Liver (tissue), 9 donors: ENCODE data around the gene DHPS. TPM values are rescaled to one million over a fixed set of nuclear protein-coding genes. Genes with fewer than 3 reads are reported as not detected.
A peak's percentile ranks its signal among the peaks of the same experiment; 100 is the strongest.
"Not testable (repeated sequence)": the region's sequence is repeated elsewhere in the genome, so short reads cannot be mapped to it uniquely, and the experiment has no call there.

Experiments used
- DNase-seq: peaks from one replicate; pipeline ENCODE4 v3.0.0-alpha.2; 2017; ENCODE audit warnings: low spot score
- H3K27ac ChIP-seq, 2 donors: one replicate each; pipeline ENCODE4 v1.7.0; 2013; ENCODE audit warnings: inconsistent platforms in 2 of 2, low read length in 2 of 2, control low read depth in 1 of 2, low read depth in 1 of 2, mild to moderate bottlenecking in 1 of 2
- H3K27me3 ChIP-seq, 4 donors: one replicate each; pipeline versions ENCODE4 v1.6.1 to v1.7.0; 2013; ENCODE audit warnings: low read length in 3 of 4, inconsistent platforms in 1 of 4, mild to moderate bottlenecking in 1 of 4, moderate library complexity in 1 of 4; ENCODE audit not compliant: control insufficient read depth in 4 of 4, insufficient read depth in 4 of 4
- H3K36me3 ChIP-seq, 4 donors: one replicate each; pipeline versions ENCODE4 v1.6.1 to v1.7.0; 2013; ENCODE audit warnings: low read length in 3 of 4, mild to moderate bottlenecking in 3 of 4, low read depth in 1 of 4, moderate library complexity in 1 of 4; ENCODE audit not compliant: control insufficient read depth in 4 of 4, insufficient read depth in 3 of 4
- H3K4me1 ChIP-seq, 4 donors: one replicate each; pipeline versions ENCODE4 v1.6.1 to v1.7.0; 2013; ENCODE audit warnings: low read length in 3 of 4, mild to moderate bottlenecking in 3 of 4, moderate library complexity in 1 of 4; ENCODE audit not compliant: control insufficient read depth in 4 of 4, insufficient read depth in 4 of 4
- H3K4me3 ChIP-seq, 3 donors: one replicate each; pipeline versions ENCODE4 v1.6.1 to v1.7.0; 2013; ENCODE audit warnings: low read length in 3 of 3, control low read depth in 1 of 3, low read depth in 1 of 3, mild to moderate bottlenecking in 1 of 3
- H3K9ac ChIP-seq, 2 donors: one replicate each; pipeline ENCODE4 v1.7.0; 2013; ENCODE audit warnings: low read length in 2 of 2, mild to moderate bottlenecking in 2 of 2, moderate library complexity in 2 of 2, control low read depth in 1 of 2, low read depth in 1 of 2
- H3K9me3 ChIP-seq, 4 donors: one replicate each; pipeline versions ENCODE4 v1.6.1 to v1.7.0; 2013; ENCODE audit warnings: low read length in 3 of 4; ENCODE audit not compliant: control insufficient read depth in 4 of 4
- EGR1 ChIP-seq, 2 donors: IDR thresholded peaks; 2 replicates each; pipeline ENCODE4 v1.6.1; 2016 to 2018; ENCODE audit warnings: antibody characterized with exemption in 2 of 2, low read depth in 2 of 2
- FOXA1 ChIP-seq: IDR thresholded peaks from 2 replicates; pipeline ENCODE4 v1.6.1; 2016; ENCODE audit warnings: antibody characterized with exemption
- FOXA2 ChIP-seq: IDR thresholded peaks from 2 replicates; pipeline ENCODE4 v1.6.1; 2016; ENCODE audit warnings: antibody characterized with exemption
- GABPA ChIP-seq, 2 donors: IDR thresholded peaks in 1 of 2; conservative IDR thresholded peaks in 1 of 2; 2 replicates each; pipeline ENCODE4 v1.6.1; 2016; ENCODE audit warnings: antibody characterized with exemption in 2 of 2, mild to moderate bottlenecking in 1 of 2, moderate library complexity in 1 of 2
- HNF4G ChIP-seq: IDR thresholded peaks from 2 replicates; pipeline ENCODE4 v1.6.1; 2016; ENCODE audit warnings: antibody characterized with exemption
- JUND ChIP-seq, 2 donors: IDR thresholded peaks; 2 replicates each; pipeline ENCODE4 v1.6.1; 2016; ENCODE audit warnings: antibody characterized with exemption in 2 of 2
- NR2F2 ChIP-seq: IDR thresholded peaks from 2 replicates; pipeline ENCODE4 v1.6.1; 2016; ENCODE audit warnings: antibody characterized with exemption
- RAD21 ChIP-seq, 2 donors: IDR thresholded peaks; 2 replicates each; pipeline ENCODE4 v1.6.1; 2016; ENCODE audit warnings: antibody characterized with exemption in 2 of 2, mild to moderate bottlenecking in 2 of 2
- SP1 ChIP-seq: IDR thresholded peaks from 2 replicates; pipeline ENCODE4 v1.6.1; 2018; ENCODE audit warnings: antibody characterized with exemption, mild to moderate bottlenecking
- TAF1 ChIP-seq: conservative IDR thresholded peaks from 2 replicates; pipeline ENCODE4 v1.6.1; 2016; ENCODE audit warnings: antibody characterized with exemption, mild to moderate bottlenecking
- YY1 ChIP-seq: IDR thresholded peaks from 2 replicates; pipeline ENCODE4 v1.6.1; 2016; ENCODE audit warnings: antibody characterized with exemption, mild to moderate bottlenecking
- WGBS: extraction: QIAGEN DNeasy Blood & Tissue Kit; methylation state at CpG from one replicate; pipeline ENCODE4 v1.1.7; 2013; 5-methylcytosine and 5-hydroxymethylcytosine counted together
- polyA plus RNA-seq, 2 donors: library from polyadenylated mRNA; stranded (reverse) in 1 of 2; unstranded in 1 of 2; fragments of 200-250 nt in 1 of 2; fragments of >200 nt in 1 of 2; fragmentation: Nextera tagmentation in 1 of 2; extraction: Ambion mirVana in 1 of 2; gene quantifications; one replicate each; pipeline versions ENCODE4 v1.2.1 to v1.2.3, GENCODE V29; 2013 to 2015
- total RNA-seq, 2 donors: library from RNA; depleted of rRNA; stranded (reverse); fragments of >200 nt; gene quantifications; one replicate each; pipeline ENCODE4 v1.2.3, GENCODE V29; 2014
- TF ChIP-seq, protein P1 (sequence below): IDR thresholded peaks from 2 replicates; pipeline ENCODE4 v1.6.1; 2016; ENCODE audit warnings: antibody characterized with exemption
- TF ChIP-seq, protein P2 (sequence below): IDR thresholded peaks from 2 replicates; pipeline ENCODE4 v1.6.1; 2016; ENCODE audit warnings: antibody characterized with exemption
- TF ChIP-seq, protein P3 (sequence below): IDR thresholded peaks from 2 replicates; pipeline ENCODE4 v1.6.1; 2016; ENCODE audit warnings: antibody characterized with exemption, mild to moderate bottlenecking
- donor health status: healthy.
- donor health status: healthy.
- donor health status: healthy.
- donor health status: healthy.
- donor health status: healthy.

The DHPS gene
- total and polyA plus RNA-seq, 4 donors, result 29.1 to 53.9 (median 42.6) TPM

DNA sequence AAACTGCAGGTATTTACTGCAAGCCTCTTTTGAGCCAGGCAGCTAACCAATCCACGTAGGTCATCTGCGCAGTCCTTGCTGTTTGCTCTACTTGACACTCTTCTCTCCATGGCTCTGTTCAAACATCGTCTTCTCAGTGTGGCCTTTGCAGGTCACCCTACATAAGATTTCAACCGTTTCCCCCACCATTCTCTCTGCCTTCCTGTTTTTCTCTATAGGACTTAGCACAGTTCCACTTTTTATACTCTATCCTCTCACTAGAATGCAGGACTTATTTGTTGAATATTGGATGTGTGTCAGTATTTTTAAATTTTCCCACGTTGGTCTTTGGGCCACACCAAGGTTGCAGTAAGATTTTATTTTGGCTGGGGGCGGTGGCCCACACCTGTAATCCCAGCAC, 16.5 kb upstream of the DHPS start:
- no peak for DNase-seq
- Histone ChIP-seq H3K27ac (no peak overlapping the region), H3K36me3 (peaks cover 7 to 35% (median 11%) of the 10 kb centered on the region in 4 donors), H3K4me3 (no peak overlapping the region), H3K27me3 (no peaks in the 10 kb centered on the region), H3K9ac (no peak overlapping the region), H3K9me3 (no peaks in the 10 kb centered on the region), H3K4me1 (peaks cover 5 to 22% (median 16%) of the 10 kb centered on the region in 4 donors)
- 83% methylated on average over 6 of the region's 6 CpGs for WGBS
- TF ChIP-seq, protein P1, sequence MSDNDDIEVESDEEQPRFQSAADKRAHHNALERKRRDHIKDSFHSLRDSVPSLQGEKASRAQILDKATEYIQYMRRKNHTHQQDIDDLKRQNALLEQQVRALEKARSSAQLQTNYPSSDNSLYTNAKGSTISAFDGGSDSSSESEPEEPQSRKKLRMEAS, result no peak
- no peak for TF ChIP-seq JUND (IDR thresholded peaks at IDR 0.05)
- TF ChIP-seq GABPA (IDR thresholded peaks at IDR 0.05 in 1 of 2, conservative IDR thresholded peaks at IDR 0.05 in 1 of 2), result no peak
- no peak for TF ChIP-seq FOXA2
- TF ChIP-seq, protein P2, sequence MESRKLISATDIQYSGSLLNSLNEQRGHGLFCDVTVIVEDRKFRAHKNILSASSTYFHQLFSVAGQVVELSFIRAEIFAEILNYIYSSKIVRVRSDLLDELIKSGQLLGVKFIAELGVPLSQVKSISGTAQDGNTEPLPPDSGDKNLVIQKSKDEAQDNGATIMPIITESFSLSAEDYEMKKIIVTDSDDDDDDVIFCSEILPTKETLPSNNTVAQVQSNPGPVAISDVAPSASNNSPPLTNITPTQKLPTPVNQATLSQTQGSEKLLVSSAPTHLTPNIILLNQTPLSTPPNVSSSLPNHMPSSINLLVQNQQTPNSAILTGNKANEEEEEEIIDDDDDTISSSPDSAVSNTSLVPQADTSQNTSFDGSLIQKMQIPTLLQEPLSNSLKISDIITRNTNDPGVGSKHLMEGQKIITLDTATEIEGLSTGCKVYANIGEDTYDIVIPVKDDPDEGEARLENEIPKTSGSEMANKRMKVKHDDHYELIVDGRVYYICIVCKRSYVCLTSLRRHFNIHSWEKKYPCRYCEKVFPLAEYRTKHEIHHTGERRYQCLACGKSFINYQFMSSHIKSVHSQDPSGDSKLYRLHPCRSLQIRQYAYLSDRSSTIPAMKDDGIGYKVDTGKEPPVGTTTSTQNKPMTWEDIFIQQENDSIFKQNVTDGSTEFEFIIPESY, result no peak
- TF ChIP-seq NR2F2, result no peak
- no peak for TF ChIP-seq RAD21 (IDR thresholded peaks at IDR 0.05)
- no peak for TF ChIP-seq SP1
- no peak for TF ChIP-seq TAF1
- TF ChIP-seq HNF4G, result no peak
- TF ChIP-seq EGR1 (IDR thresholded peaks at IDR 0.05; ENCODE audit: low read depth in 2 of 2), result no peak
- TF ChIP-seq FOXA1, result no peak

DNA sequence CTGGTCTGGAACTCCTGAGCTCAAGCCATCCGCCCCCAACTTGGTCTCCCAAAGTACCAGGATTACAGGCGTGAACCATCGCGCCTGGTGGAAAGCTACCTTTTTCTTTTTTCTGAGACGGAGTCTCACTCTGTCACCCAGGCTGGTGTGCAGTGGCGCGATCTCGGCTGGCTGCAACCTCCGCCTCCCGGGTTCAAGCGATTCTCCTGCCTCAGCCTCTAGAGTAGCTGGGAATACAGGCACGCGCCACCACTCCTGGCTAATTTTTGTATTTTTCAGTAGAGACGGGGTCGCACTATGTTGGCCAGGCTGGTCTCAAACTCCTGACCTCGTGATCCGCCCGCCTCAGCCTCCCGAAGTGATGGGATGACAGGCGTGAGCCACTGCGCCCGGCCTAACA, 15.7 kb upstream of the DHPS start:
- not testable (repeated sequence) for H3K4me3 ChIP-seq, H3K27ac ChIP-seq, H3K9me3 ChIP-seq, DNase-seq, H3K9ac ChIP-seq, H3K27me3 ChIP-seq
- Histone ChIP-seq H3K4me1 (peaks cover 5 to 22% (median 16%) of the 10 kb centered on the region in 4 donors), H3K36me3 (peaks cover under 1 to 28% (median 8%) of the 10 kb centered on the region in 4 donors)
- WGBS, result 97% methylated on average over 22 of the region's 22 CpGs

DNA sequence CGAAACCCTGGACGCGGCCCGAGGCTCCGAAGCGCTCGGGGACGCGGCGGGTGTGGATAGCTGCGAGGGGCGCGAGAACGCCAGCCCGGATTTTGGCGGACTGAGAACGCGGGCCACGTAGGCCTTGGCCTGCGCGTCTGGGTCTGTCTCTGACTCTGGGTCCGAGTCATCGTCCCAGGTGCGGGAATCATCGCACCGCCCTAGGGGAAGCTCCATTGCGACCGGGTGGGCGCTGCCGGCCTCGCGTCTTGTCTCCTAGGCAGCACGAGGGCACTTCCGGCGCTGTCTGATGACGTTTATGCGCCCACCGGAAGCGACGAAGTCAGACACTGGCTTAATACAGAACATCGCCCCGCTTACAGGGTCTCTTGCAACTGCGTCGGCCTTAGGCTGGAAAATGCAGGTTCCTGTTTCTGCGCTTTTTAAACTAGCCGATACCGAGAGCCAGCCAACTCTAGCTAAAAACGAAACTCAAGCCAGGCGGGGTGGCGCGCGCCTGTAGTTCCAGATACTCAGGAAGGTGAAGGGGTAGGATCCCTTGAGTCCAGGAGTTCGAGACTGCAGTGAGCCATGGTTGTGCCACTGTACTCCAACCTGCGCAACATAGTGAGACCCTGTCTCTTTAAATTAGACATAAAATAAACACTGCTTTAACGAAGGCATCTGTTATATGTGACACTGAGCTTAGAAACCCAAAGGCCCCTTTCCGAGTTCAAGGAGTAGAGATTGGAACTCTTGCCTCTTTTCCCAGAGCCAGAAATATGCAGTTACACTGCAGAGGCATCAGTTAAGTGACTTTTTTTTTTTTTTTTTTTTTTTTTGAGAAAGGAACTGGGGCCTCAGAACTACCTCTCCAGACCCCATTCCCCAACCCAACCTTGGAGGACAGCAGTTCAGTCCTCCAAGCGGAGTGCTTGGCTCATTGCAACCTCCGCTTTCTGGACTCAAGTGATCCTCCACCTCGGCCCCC, 15.0 kb upstream of the DHPS start, which contains the start of gene FBXW9:
Gene FBXW9 (minus strand): TSS at position 266 of the 970 bp plus-strand sequence. CDS start 50 bp downstream, at position 216.
- peak; percentile 99 for DNase-seq
- H3K9ac ChIP-seq, result peak within 1 kb of the TSS; percentile 45 to 81
- 6% methylated on average over 59 of the region's 59 CpGs for WGBS
- peak; percentile 12 for TF ChIP-seq SP1
- TF ChIP-seq, protein P3, sequence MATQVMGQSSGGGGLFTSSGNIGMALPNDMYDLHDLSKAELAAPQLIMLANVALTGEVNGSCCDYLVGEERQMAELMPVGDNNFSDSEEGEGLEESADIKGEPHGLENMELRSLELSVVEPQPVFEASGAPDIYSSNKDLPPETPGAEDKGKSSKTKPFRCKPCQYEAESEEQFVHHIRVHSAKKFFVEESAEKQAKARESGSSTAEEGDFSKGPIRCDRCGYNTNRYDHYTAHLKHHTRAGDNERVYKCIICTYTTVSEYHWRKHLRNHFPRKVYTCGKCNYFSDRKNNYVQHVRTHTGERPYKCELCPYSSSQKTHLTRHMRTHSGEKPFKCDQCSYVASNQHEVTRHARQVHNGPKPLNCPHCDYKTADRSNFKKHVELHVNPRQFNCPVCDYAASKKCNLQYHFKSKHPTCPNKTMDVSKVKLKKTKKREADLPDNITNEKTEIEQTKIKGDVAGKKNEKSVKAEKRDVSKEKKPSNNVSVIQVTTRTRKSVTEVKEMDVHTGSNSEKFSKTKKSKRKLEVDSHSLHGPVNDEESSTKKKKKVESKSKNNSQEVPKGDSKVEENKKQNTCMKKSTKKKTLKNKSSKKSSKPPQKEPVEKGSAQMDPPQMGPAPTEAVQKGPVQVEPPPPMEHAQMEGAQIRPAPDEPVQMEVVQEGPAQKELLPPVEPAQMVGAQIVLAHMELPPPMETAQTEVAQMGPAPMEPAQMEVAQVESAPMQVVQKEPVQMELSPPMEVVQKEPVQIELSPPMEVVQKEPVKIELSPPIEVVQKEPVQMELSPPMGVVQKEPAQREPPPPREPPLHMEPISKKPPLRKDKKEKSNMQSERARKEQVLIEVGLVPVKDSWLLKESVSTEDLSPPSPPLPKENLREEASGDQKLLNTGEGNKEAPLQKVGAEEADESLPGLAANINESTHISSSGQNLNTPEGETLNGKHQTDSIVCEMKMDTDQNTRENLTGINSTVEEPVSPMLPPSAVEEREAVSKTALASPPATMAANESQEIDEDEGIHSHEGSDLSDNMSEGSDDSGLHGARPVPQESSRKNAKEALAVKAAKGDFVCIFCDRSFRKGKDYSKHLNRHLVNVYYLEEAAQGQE, result peak; percentile 38
- no peak for TF ChIP-seq RAD21 (IDR thresholded peaks at IDR 0.05)
- peak; percentile 98 to 100 for TF ChIP-seq GABPA (IDR thresholded peaks at IDR 0.05 in 1 of 2, conservative IDR thresholded peaks at IDR 0.05 in 1 of 2)
- TF ChIP-seq YY1, result peak; percentile 72
- TF ChIP-seq HNF4G, result no peak
- peak within 1 kb of the TSS; percentile 72 to 85 for H3K27ac ChIP-seq
- H3K4me1 ChIP-seq, result peaks cover 5 to 22% (median 16%) of the 10 kb centered on the region in 4 donors
- H3K27me3 ChIP-seq, result no peaks in the 10 kb centered on the region
- H3K36me3 ChIP-seq, result peaks cover 0 to 20% (median 8%) of the 10 kb centered on the region in 4 donors
- no peaks in the 10 kb centered on the region for H3K9me3 ChIP-seq
- peak within 1 kb of the TSS; percentile 81 to 85 (median 81) for H3K4me3 ChIP-seq
